Measurements from ENCODE around the gene KIF13A.
"Not testable (repeated sequence)": the region's sequence is repeated elsewhere in the genome, so short reads cannot be mapped to it uniquely, and the experiment has no call there.

Gene KIF13A

GRCh38 chr6:17820055-17820454 lies 167.4 kb downstream of the KIF13A start:
- H3K4me3 ChIP-seq (ENCODE audit: low read depth, low read length) = no peak overlapping the region
- TF ChIP-seq CTCF (IDR thresholded peaks at IDR 0.05; ENCODE audit: low read depth, low read length) = no peak

- H3K4me3 ChIP-seq (ENCODE audit: low read depth, low read length) = no peak overlapping the region
- TF ChIP-seq CTCF (IDR thresholded peaks at IDR 0.05; ENCODE audit: low read depth, low read length) = no peak
Observed at GRCh38 chr6:17817763-17818162, 169.7 kb downstream of the KIF13A start.

GRCh38 chr6:17816921-17817611 lies 170.4 kb downstream of the KIF13A start:
- no peak for TF ChIP-seq CTCF (IDR thresholded peaks at IDR 0.05; ENCODE audit: low read depth, low read length)
- no peak overlapping the region for H3K4me3 ChIP-seq (ENCODE audit: low read depth, low read length)

GRCh38 chr6:17813542-17813941 lies 173.9 kb downstream of the KIF13A start:
- no peak for TF ChIP-seq CTCF (IDR thresholded peaks at IDR 0.05; ENCODE audit: low read depth, low read length)
- H3K4me3 ChIP-seq (ENCODE audit: low read depth, low read length) = no peak overlapping the region

- no peak for TF ChIP-seq CTCF (IDR thresholded peaks at IDR 0.05; ENCODE audit: low read depth, low read length)
- H3K4me3 ChIP-seq (ENCODE audit: low read depth, low read length) = no peak overlapping the region
Observed at GRCh38 chr6:17812311-17812710, 175.1 kb downstream of the KIF13A start.

GRCh38 chr6:17808609-17809008 lies 178.8 kb downstream of the KIF13A start:
- no peak overlapping the region for H3K4me3 ChIP-seq (ENCODE audit: low read depth, low read length)
- no peak for TF ChIP-seq CTCF (IDR thresholded peaks at IDR 0.05; ENCODE audit: low read depth, low read length)

- H3K4me3 ChIP-seq (ENCODE audit: low read depth, low read length) = not testable (repeated sequence)
Observed at GRCh38 chr6:17807431-17807830, 180.0 kb downstream of the KIF13A start.

- TF ChIP-seq CTCF (IDR thresholded peaks at IDR 0.05; ENCODE audit: low read depth, low read length) = no peak
- no peak overlapping the region for H3K4me3 ChIP-seq (ENCODE audit: low read depth, low read length)
Observed at GRCh38 chr6:17803409-17803808, 184.0 kb downstream of the KIF13A start.

All from WI38 (cell line).